Progenitor cell of endocrine pancreas (in vitro differentiated cells): ENCODE measurements around the gene FCHSD2. TPM values are rescaled to one million over a fixed set of nuclear protein-coding genes. Genes with fewer than 3 reads are reported as not detected.

Experiments used
- DNase-seq: peaks from one replicate; pipeline ENCODE4 v3.0.0; 2021; ENCODE audit warnings: low spot score; ENCODE audit not compliant: unreplicated experiment
- H3K27ac Mint-ChIP-seq: 2 replicates; pipeline ENCODE4 v1.8.0; 2021; ENCODE audit warnings: mild to moderate bottlenecking, moderate library complexity, mixed read lengths
- H3K27me3 Mint-ChIP-seq: 2 replicates; pipeline ENCODE4 v1.8.0; 2021; ENCODE audit warnings: mixed read lengths
- H3K36me3 Mint-ChIP-seq: 2 replicates; pipeline ENCODE4 v1.8.0; 2022; ENCODE audit warnings: mixed read lengths; ENCODE audit not compliant: insufficient read depth
- H3K4me1 Mint-ChIP-seq: 2 replicates; pipeline ENCODE4 v1.8.0; 2021; ENCODE audit warnings: low read depth, mixed read lengths
- H3K4me3 Mint-ChIP-seq: 2 replicates; pipeline ENCODE4 v1.8.0; 2021; ENCODE audit warnings: low read depth, mild to moderate bottlenecking, moderate library complexity, mixed read lengths
- H3K9me3 Mint-ChIP-seq: 2 replicates; pipeline ENCODE4 v1.8.0; 2021; ENCODE audit warnings: low read depth, mixed read lengths
- total RNA-seq: library from RNA; stranded (reverse); gene quantifications from 2 replicates; pipeline ENCODE4 v1.2.1, GENCODE V29; 2021
- TF ChIP-seq, protein P1 (sequence below): fragments of 200-600 bp; sonication (generic); IDR thresholded peaks from one replicate; pipeline ENCODE4 v1.5.0; 2021; ENCODE audit warnings: antibody characterized with exemption, mild to moderate bottlenecking; ENCODE audit not compliant: unreplicated experiment

The FCHSD2 gene
- total RNA-seq, 1 donor from 2014 or later = 35.4 TPM

- Mint-ChIP-seq H3K27me3 (no peaks in the 10 kb centered on the region), H3K36me3 (no peaks in the 10 kb centered on the region), H3K9me3 (no peaks in the 10 kb centered on the region), H3K4me1 (peaks cover 42% of the 10 kb centered on the region), H3K27ac (peak overlapping the region; percentile 99), H3K4me3 (peak overlapping the region; percentile 44)
- peak; percentile 47 for DNase-seq
- TF ChIP-seq, protein P1, sequence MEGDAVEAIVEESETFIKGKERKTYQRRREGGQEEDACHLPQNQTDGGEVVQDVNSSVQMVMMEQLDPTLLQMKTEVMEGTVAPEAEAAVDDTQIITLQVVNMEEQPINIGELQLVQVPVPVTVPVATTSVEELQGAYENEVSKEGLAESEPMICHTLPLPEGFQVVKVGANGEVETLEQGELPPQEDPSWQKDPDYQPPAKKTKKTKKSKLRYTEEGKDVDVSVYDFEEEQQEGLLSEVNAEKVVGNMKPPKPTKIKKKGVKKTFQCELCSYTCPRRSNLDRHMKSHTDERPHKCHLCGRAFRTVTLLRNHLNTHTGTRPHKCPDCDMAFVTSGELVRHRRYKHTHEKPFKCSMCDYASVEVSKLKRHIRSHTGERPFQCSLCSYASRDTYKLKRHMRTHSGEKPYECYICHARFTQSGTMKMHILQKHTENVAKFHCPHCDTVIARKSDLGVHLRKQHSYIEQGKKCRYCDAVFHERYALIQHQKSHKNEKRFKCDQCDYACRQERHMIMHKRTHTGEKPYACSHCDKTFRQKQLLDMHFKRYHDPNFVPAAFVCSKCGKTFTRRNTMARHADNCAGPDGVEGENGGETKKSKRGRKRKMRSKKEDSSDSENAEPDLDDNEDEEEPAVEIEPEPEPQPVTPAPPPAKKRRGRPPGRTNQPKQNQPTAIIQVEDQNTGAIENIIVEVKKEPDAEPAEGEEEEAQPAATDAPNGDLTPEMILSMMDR = peak; percentile 50
Observed at GRCh38 chr11:72787216-72788104, 354.7 kb downstream of the FCHSD2 start.

Other genes with a start within 250 kb of the FCHSD2 start
- gene P2RY2, start 76.0 kb upstream of the FCHSD2 start, total RNA-seq = 0.55 and 0.96 TPM in 2 replicates
- 0.13 and 0.14 TPM in 2 replicates for gene P2RY6, start 130.0 kb upstream of the FCHSD2 start, total RNA-seq
- 71.4 and 77.0 TPM in 2 replicates for gene ARHGEF17, start 166.0 kb upstream of the FCHSD2 start, total RNA-seq
- gene RELT, start 234.1 kb upstream of the FCHSD2 start, total RNA-seq = 5.3 and 5.7 TPM in 2 replicates